HG03442 (cell line): ENCODE data around the gene MEG3.

Experiments
- ATAC-seq: cut with Tn5 transposase; IDR thresholded peaks from one replicate; pipeline ENCODE4 v1.9.1; 2021; ENCODE audit warnings: mild to moderate bottlenecking, moderate library complexity; ENCODE audit not compliant: unreplicated experiment

Gene MEG3

GRCh38 chr14:100828031-100828769 is 2.3 kb downstream of the MEG3 start:
- no peak for ATAC-seq

GRCh38 chr14:100830681-100831080 is 4.8 kb downstream of the MEG3 start:
- ATAC-seq = no peak

- ATAC-seq = no peak
Measured at GRCh38 chr14:100832311-100832960, 6.5 kb downstream of the MEG3 start.

- ATAC-seq = no peak
Measured at GRCh38 chr14:100834082-100834793, 8.3 kb downstream of the MEG3 start.

- ATAC-seq = no peak
Measured at GRCh38 chr14:100834794-100835547, 9.1 kb downstream of the MEG3 start.

- no peak for ATAC-seq
Measured at GRCh38 chr14:100835548-100836310, 9.8 kb downstream of the MEG3 start.

GRCh38 chr14:100836311-100836805 is 10.4 kb downstream of the MEG3 start:
- ATAC-seq = no peak

GRCh38 chr14:100836941-100837804 is 11.3 kb downstream of the MEG3 start:
- no peak for ATAC-seq

- ATAC-seq = no peak
Measured at GRCh38 chr14:100837805-100838350, 12.0 kb downstream of the MEG3 start.

- ATAC-seq = no peak
Measured at GRCh38 chr14:100838493-100839314, 12.8 kb downstream of the MEG3 start.

- no peak for ATAC-seq
Measured at GRCh38 chr14:100839315-100839585, 13.3 kb downstream of the MEG3 start.

- ATAC-seq = no peak
Measured at GRCh38 chr14:100839681-100840111, 13.8 kb downstream of the MEG3 start.

GRCh38 chr14:100840286-100841065 is 14.6 kb downstream of the MEG3 start:
- no peak for ATAC-seq

- ATAC-seq = no peak
Measured at GRCh38 chr14:100841066-100841760, 15.3 kb downstream of the MEG3 start.

GRCh38 chr14:100841761-100842403 is 16.0 kb downstream of the MEG3 start:
- ATAC-seq = no peak

- no peak for ATAC-seq
Measured at GRCh38 chr14:100842799-100843198, 16.9 kb downstream of the MEG3 start.

- ATAC-seq = no peak
Measured at GRCh38 chr14:100844082-100844408, 18.1 kb downstream of the MEG3 start.
